Forelimb muscle (tissue), 1 donor: Measurements from ENCODE around the gene SHCBP1L. TPM values are rescaled to one million over a fixed set of nuclear protein-coding genes. Genes with fewer than 3 reads are reported as not detected.
A peak's percentile ranks its signal among the peaks of the same experiment; 100 is the strongest.
"Not testable (repeated sequence)": the region's sequence is repeated elsewhere in the genome, so short reads cannot be mapped to it uniquely, and the experiment has no call there.

ENCODE experiments used
- DNase-seq: peaks from one replicate; pipeline ENCODE4 v3.0.0-alpha.2; 2013; ENCODE audit warnings: low read depth
- polyA plus RNA-seq: library from polyadenylated mRNA; unstranded; fragments of 120-200 nt; gene quantifications from one replicate; pipeline ENCODE4 v1.2.1, GENCODE V29; 2013; ENCODE audit not compliant: insufficient read length

SHCBP1L gene
- polyA plus RNA-seq, 1 donor = 0.35 TPM

DNA sequence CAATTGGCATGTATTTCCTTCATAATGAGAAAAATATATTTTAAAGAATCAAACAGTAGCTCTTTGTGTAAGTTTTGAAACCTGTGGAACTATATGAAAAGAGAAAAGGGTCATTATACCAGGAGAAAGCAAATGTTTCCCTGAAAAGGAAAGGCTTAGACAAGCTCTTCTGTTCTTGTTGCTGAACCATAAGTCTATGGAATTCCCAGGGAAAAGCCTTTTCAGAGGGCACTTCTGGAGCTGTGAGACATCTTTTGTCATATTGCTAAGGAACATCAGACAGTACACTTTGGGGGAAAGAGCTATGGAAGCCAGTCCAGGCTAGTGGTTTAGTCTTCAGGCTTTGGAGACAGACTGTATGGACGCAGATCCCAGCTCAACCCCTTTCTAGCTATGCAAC, 12.1 kb upstream of the SHCBP1L start:
- no peak for DNase-seq

- peak; percentile 74 for DNase-seq
These were observed 9.7 kb upstream of the SHCBP1L start for GRCh38 chr1:182962554-182963115.

DNA sequence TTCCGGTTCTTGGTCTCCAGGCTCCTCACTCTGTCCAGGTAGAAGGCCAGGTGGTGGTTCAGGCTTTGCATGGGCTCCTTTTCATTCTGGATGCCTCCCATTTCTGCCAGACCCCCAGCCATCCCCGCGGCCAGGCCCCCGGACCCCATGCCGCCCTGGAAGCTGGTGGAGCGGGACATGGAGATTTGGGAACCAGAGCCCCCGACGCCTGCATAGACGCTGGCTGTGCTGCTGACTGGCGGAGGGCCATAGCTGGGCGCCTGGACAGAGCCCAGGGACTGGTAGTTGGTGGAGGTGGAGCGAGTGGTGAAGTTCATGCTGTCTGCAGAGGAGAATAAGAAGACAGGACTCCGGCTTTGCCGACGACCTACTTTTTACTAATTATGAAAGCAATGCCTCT, 7.1 kb upstream of the SHCBP1L start:
- DNase-seq = no peak

DNA sequence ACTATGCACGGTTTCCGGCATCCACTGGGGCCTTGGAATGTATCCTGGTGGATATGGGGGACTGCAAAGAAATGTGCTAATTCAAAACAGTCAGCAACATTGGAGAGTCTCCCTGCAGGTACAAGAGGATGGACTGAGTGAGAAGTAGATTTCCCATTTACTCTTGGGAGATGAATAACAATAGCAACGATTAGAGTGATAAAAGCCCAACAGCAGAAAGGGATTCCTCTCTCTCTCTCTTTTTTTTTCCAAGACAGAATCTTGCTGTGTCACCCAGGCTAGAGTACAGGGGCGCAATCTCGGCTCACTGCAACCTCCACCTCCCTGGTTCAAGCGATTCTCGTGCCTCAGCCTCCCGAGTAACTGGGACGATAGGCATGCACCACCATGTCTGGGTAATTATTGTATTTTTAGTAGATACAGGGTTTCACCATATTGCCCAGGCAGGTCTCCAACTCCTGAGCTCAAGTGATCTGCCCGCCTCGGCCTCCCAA, 5.0 kb upstream of the SHCBP1L start:
- DNase-seq = no peak

DNA sequence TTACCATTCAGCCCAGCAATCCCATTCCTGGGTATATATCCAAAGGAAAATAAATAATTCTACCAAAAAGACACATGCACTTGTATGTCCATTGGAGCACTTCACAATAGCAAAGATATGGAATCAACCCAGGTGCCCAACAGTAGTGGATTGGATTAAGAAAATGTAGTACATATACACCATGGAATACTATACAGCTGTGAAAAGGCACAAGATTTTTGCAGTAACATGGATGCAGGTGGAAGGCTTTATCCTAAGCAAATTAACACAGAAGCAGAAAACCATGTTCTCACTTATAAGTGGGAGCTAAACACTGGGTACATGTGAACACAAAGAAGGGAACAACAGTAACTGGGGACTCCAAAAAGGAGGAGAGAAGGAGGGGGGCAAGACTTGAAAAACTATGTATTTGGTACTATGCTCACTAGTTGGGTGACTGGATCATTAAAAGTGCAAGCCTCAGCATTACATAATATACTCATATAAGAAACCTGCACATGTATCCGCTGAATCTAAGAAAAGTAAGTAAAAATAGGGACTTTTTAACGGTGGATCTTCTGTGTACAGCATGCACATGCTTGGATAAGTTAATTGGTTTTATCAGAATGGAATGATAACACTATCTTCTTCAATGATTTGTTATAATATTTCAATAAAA, 3.9 kb upstream of the SHCBP1L start:
- DNase-seq = no peak

GRCh38 chr1:182955596-182956588, 2.9 kb upstream of the SHCBP1L start:
- DNase-seq = no peak

DNA sequence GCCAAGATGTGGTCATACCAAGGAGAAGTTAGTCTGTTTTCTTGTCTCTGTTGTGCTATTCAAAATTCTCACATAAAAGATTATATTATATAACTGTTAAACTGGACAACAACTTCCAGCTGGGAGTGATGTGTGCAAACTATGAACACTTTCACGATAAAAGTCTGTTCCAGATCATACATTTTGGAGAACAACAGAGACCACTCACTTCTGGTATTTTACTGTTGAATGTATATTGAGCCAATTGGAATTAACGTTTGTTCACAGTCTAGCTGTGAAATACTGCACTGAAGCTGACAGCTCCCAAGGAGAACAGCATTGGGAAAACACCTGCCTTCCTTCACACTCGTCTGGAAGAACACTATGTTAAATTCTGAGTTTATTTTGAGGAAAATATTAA, 860 bp upstream of the SHCBP1L start:
- DNase-seq = no peak

GRCh38 chr1:182943336-182943735, 9.6 kb downstream of the SHCBP1L start:
- not testable (repeated sequence) for DNase-seq

GRCh38 chr1:182942145-182942544, 10.8 kb downstream of the SHCBP1L start:
- not testable (repeated sequence) for DNase-seq

- no peak for DNase-seq
These were observed 13.6 kb downstream of the SHCBP1L start for GRCh38 chr1:182939413-182939812.

DNA sequence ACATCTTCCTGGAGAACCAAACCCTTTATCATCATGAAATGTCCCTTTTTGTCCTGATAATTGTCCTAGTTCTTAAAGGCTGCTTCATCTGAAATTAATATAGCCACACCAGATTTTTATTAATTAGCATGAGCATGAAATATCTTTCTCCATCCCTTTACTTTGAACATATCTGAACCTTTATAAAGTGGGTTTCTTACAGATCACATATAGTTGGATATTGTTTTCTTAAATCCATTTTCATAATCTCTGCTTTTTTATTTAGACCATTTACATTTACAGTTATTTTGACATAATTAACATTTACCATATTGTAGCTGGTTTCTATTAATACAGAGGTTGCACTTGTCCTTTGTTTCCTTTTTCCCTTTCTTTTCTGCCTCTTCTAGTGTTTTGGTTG, 17.2 kb downstream of the SHCBP1L start:
- DNase-seq = no peak

GRCh38 chr1:182930985-182931384, 22.0 kb downstream of the SHCBP1L start:
- no peak for DNase-seq

DNA sequence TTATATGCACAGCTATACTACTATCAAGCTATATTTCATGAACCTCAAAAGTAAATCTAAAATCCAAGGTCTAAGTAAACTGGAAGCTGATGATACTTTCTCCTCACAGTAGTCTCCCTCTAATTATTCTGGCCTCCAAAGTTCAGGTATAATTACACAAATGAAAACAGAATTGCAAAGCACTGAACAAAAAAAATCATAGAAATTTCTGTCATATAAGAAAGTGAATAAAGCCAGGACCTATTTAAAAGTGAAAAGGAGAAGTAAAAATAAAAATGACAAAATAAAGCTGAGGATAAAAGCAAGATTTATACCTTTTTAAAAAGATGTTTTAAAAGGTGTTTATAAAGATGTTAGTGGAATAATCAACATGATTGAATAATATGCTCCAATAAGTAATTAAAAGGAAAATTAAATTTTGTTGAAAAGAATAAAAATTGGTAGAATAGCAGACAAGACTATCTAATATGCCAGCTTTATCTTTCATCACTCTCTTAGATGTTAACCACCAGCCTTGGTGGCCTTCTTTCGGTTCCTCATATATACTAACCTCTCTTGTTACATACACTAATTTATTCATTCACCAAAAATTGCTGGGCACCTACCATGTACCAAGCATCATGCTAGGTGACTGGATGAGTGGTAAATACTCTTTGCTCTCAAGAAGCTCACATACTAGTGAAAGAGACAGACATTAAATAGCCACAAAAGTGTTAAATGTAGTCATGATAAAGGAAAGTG, 25.1 kb downstream of the SHCBP1L start:
- DNase-seq = no peak

- no peak for DNase-seq
These were observed 27.3 kb downstream of the SHCBP1L start for GRCh38 chr1:182925661-182926060.

DNA sequence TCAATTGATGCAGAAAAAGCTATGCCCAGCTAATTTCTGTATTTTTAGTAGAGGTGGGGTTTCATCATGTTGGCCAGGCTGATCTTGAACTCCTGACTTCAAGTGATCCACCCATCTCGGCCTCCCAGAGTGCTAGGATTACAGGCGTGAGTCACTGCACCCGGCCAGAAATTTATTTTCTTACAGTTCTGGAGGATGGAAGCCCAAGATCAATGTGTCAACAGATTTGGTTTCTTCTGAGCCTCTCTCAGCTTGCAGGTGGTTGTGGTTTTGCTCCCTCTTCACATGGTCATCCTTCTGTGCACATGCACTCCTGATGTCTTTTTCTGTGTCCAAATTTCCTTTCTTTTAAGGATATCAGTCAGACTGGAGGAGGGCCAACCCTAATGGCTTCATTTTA, 35.6 kb downstream of the SHCBP1L start:
- DNase-seq = no peak

GRCh38 chr1:182913401-182913800, 39.6 kb downstream of the SHCBP1L start:
- no peak for DNase-seq

DNA sequence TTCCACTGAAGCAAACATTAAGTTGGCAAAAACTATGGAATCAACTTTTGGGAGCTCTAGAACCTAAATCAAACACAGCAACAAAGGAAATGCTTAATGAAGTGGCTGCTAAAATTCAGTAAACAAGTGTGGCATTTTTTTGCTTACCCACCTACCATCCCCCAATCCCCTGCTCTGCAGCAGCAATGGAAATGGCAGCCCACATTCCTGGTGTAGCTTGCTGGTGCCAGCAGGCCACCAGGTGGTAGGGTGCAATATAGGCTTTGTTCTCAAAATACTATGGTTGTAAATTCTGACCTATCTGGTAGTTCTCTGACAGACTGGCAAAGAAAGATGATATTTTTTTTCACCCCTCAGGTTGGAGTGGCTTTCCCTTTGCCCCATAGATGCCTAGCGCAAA, 42.8 kb downstream of the SHCBP1L start:
- DNase-seq = no peak

- DNase-seq = no peak
These were observed 43.4 kb downstream of the SHCBP1L start for GRCh38 chr1:182909578-182909977.

DNA sequence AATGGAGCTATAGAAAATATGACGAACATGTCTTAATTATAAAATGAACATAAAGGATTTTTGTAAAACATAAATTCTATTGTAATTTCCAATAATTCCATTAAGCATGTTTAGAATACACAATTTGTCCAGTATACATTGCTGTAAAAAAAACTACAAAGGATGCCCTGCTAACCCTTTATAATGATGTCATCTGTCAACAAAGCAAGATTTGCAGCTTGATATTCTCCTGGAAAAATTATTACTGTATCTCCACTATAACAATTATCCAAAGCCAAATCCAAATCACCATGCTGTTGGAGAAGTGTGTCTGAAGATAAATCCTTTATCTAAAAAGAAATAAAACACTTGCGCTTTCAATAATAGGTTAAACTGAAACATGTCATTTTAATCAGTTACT, 47.6 kb downstream of the SHCBP1L start:
- no peak for DNase-seq

GRCh38 chr1:182901946-182902345, 51.0 kb downstream of the SHCBP1L start:
- DNase-seq = not testable (repeated sequence)

GRCh38 chr1:182897696-182898095, 55.3 kb downstream of the SHCBP1L start:
- no peak for DNase-seq
